ENCODE data around the gene LCN2. TPM values are rescaled to one million over a fixed set of nuclear protein-coding genes. Genes with fewer than 3 reads are reported as not detected.

LCN2 gene
- total RNA-seq, 1 experiment from 2014 or later = 1.3 TPM

DNA sequence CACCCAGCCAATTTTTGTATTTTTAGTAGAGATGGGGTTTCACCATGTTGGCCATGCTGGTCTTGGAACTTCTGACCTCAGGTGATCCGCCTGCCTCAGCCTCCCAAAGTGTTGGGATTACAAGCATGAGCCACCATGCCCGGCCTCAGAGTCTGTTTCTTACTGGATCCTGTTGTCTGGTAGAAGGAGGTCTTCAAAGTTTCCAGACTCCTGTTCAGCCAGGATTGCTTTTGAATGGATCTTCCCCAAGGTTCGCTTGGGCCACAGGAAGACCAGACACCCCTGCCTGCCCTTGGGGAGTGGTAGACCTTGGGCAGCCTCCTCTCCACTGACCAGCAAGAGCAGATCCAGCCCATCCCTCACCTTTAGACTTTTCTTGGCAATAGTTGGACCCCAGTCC is 7.6 kb upstream of the LCN2 start (continued):
- TF ChIP-seq ZNF512 (CRISPR knock-in tag; IDR thresholded peaks at IDR 0.05; ENCODE audit: borderline replicate concordance) (no peak), TCF7 (CRISPR knock-in tag; IDR thresholded peaks at IDR 0.05; ENCODE audit: low read depth) (no peak), CTCF (IDR thresholded peaks at IDR 0.05) (no peak), AR (CRISPR knock-in tag; IDR thresholded peaks at IDR 0.05) (no peak), FOXJ3 (CRISPR knock-in tag; IDR thresholded peaks at IDR 0.05; ENCODE audit: borderline replicate concordance) (no peak), TEAD4 (CRISPR knock-in tag; IDR thresholded peaks at IDR 0.05) (no peak)

DNA sequence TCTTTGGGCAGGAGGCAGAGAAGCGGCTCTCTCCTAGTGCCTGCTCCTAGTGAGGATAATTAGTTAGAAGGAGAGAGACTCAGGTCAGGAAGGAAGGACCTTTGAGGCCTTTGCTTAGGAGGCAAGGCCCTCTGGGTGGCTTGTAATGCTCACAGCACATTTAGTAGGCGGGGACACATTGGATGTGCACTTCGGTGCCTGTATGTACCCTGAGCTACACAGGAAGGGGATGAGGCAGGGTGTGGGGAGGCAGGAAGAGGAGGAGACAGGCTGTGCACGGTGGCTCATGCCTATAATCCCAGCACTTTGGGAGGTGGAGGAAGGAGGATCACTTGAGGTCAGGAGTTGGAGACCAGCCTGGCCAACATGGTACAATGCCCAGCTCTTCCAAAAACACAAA is 7.2 kb upstream of the LCN2 start:
- ATAC-seq = no peak
- Mint-ChIP-seq H3K4me1 (peaks cover 6% of the 10 kb centered on the region; the same call in 1 of the 2 replicates), H3K36me3 (no peaks in the 10 kb centered on the region), H3K27me3 (ENCODE audit: low read depth) (peaks cover 5% of the 10 kb centered on the region; the same call in 1 of the 2 replicates), H3K27ac (no peak overlapping the region), H3K4me3 (no peak overlapping the region), H3K9me3 (no peaks in the 10 kb centered on the region)
- DNase-seq (ENCODE audit: low spot score) = no peak
- POLR2A ChIA-PET = interaction anchor here (0.6 kb wide), 1 partner anchor 474 kb away, joined by 5 read pairs; no protein-coding TSS in a partner anchor
- CTCF ChIA-PET = interaction anchor here (0.6 to 3.2 kb wide), 5 partner anchors 10 to 44 kb away, joined by 3 to 21 read pairs (median 11); no protein-coding TSS in a partner anchor
- TF ChIP-seq ATF3 (CRISPR knock-in tag; conservative IDR thresholded peaks at IDR 0.05) = no peak
- TF ChIP-seq HMGXB4 (CRISPR knock-in tag; IDR thresholded peaks at IDR 0.05) = no peak
- no peak for TF ChIP-seq ZNF532 (CRISPR knock-in tag; IDR thresholded peaks at IDR 0.05; ENCODE audit: borderline replicate concordance)
- no peak for TF ChIP-seq TCF7 (CRISPR knock-in tag; IDR thresholded peaks at IDR 0.05; ENCODE audit: low read depth)
- TF ChIP-seq CTCF (IDR thresholded peaks at IDR 0.05) = no peak
- TF ChIP-seq IRF1 (CRISPR knock-in tag; IDR thresholded peaks at IDR 0.05) = no peak
- TF ChIP-seq ATF1 (CRISPR knock-in tag; IDR thresholded peaks at IDR 0.05) = no peak
- no peak for TF ChIP-seq NFATC4 (CRISPR knock-in tag; IDR thresholded peaks at IDR 0.05)
- no peak for TF ChIP-seq E2F4 (CRISPR knock-in tag; IDR thresholded peaks at IDR 0.05; ENCODE audit: borderline replicate concordance, low read depth)
- no peak for TF ChIP-seq ZNF232 (CRISPR knock-in tag; IDR thresholded peaks at IDR 0.05)

All from WTC11 (cell line).